ENCODE data around the gene ARID3B.

Gene ARID3B

GRCh38 chr15:74616996-74617395 lies 76.0 kb downstream of the ARID3B start:
- peak overlapping the region; percentile 94 for H3K4me3 ChIP-seq (ENCODE audit: control insufficient read depth, low read depth, low read length)
- no peak for TF ChIP-seq CTCF (conservative IDR thresholded peaks at IDR 0.05; ENCODE audit: control insufficient read depth, insufficient read depth, low read depth, low read length)
- DNase-seq (ENCODE audit: low read depth): no peak

- DNase-seq (ENCODE audit: low read depth): no peak
- TF ChIP-seq CTCF (conservative IDR thresholded peaks at IDR 0.05; ENCODE audit: control insufficient read depth, insufficient read depth, low read depth, low read length): no peak
- no peak overlapping the region for H3K4me3 ChIP-seq (ENCODE audit: control insufficient read depth, low read depth, low read length)
Observed at GRCh38 chr15:74618841-74619596, 78.0 kb downstream of the ARID3B start.

- DNase-seq (ENCODE audit: low read depth): no peak
- TF ChIP-seq CTCF (conservative IDR thresholded peaks at IDR 0.05; ENCODE audit: control insufficient read depth, insufficient read depth, low read depth, low read length): no peak
- no peak overlapping the region for H3K4me3 ChIP-seq (ENCODE audit: control insufficient read depth, low read depth, low read length)
Observed at GRCh38 chr15:74619916-74620635, 79.1 kb downstream of the ARID3B start.

GRCh38 chr15:74620636-74621545 lies 79.9 kb downstream of the ARID3B start:
- no peak overlapping the region for H3K4me3 ChIP-seq (ENCODE audit: control insufficient read depth, low read depth, low read length)
- peak; percentile 80 for DNase-seq (ENCODE audit: low read depth)
- peak; percentile 98 for TF ChIP-seq CTCF (conservative IDR thresholded peaks at IDR 0.05; ENCODE audit: control insufficient read depth, insufficient read depth, low read depth, low read length)

- TF ChIP-seq CTCF (conservative IDR thresholded peaks at IDR 0.05; ENCODE audit: control insufficient read depth, insufficient read depth, low read depth, low read length): no peak
- no peak overlapping the region for H3K4me3 ChIP-seq (ENCODE audit: control insufficient read depth, low read depth, low read length)
- no peak for DNase-seq (ENCODE audit: low read depth)
Observed at GRCh38 chr15:74621546-74621920, 80.5 kb downstream of the ARID3B start.

GRCh38 chr15:74621936-74622335 lies 80.9 kb downstream of the ARID3B start:
- TF ChIP-seq CTCF (conservative IDR thresholded peaks at IDR 0.05; ENCODE audit: control insufficient read depth, insufficient read depth, low read depth, low read length): no peak
- DNase-seq (ENCODE audit: low read depth): no peak

More at GRCh38 chr15:74621936-74622335, 80.9 kb downstream of the ARID3B start:
- no peak overlapping the region for H3K4me3 ChIP-seq (ENCODE audit: control insufficient read depth, low read depth, low read length)
